GM12891 (cell line): ENCODE data around the gene PLCB1.

ENCODE experiments used
- DNase-seq: peaks from one replicate; pipeline ENCODE4 v3.0.0; 2011; ENCODE audit warnings: low spot score; ENCODE audit not compliant: insufficient read length
- FAIRE-seq: peaks from 2 replicates; lab custom pipeline; 2011; peaks lifted over from hg19 to GRCh38; lab: Jason Lieb, UNC
- PAX5 ChIP-seq: IDR thresholded peaks from 2 replicates; pipeline ENCODE4 v1.6.1; 2011; ENCODE audit warnings: low read length, moderate library complexity, mild to moderate bottlenecking; ENCODE audit not compliant: insufficient read depth, severe bottlenecking
- POLR2A ChIP-seq: IDR thresholded peaks from 2 replicates; pipeline ENCODE4 v1.6.1; 2011; ENCODE audit warnings: low read depth, low read length, control low read depth
- POLR2AphosphoS5 ChIP-seq: IDR thresholded peaks from 2 replicates; pipeline ENCODE4 v1.6.1; 2011; ENCODE audit warnings: low read depth, low read length, control low read depth
- POU2F2 ChIP-seq: IDR thresholded peaks from 2 replicates; pipeline ENCODE4 v1.6.1; 2011; ENCODE audit warnings: low read depth, mild to moderate bottlenecking, control low read depth, low read length, moderate library complexity
- SPI1 ChIP-seq: IDR thresholded peaks from 2 replicates; pipeline ENCODE4 v1.6.1; 2011; ENCODE audit warnings: low read depth, low read length, control low read depth
- TAF1 ChIP-seq: IDR thresholded peaks from 2 replicates; pipeline ENCODE4 v1.6.1; 2011; ENCODE audit warnings: low read depth, low read length, control low read depth

PLCB1 gene

DNA sequence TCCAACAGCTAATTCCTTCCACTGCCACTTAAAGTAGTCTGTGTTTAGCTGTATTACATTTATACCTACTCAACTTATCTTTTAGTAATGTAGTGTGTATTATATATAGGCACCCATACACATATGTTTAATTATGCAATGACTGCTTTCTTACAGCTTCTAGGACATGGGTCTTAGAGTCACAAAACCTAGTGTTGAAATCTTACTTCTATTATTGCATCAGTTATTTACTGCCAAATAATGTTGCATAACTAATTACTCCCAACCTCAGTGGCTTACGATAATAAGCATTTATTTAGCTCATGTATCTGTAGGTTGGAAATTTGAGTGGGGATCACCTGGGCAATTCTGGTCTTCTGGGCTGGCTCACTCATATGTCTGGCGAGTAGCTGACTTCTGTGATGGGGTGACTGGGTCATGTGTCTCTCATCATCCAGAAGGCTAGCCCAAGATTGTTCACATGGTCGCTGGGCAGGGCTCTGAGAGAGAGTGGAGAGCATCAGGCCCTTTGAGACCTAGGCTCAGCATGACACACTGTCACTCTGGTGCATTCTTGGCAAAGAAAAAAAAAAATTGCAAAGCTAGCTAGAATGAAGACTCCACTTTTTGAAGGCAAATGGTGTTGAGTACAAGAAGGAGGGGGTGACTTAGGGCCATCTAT lies 187.0 kb downstream of the PLCB1 start:
- no peak for TF ChIP-seq SPI1
- FAIRE-seq (no peak), DNase-seq (no peak)

DNA sequence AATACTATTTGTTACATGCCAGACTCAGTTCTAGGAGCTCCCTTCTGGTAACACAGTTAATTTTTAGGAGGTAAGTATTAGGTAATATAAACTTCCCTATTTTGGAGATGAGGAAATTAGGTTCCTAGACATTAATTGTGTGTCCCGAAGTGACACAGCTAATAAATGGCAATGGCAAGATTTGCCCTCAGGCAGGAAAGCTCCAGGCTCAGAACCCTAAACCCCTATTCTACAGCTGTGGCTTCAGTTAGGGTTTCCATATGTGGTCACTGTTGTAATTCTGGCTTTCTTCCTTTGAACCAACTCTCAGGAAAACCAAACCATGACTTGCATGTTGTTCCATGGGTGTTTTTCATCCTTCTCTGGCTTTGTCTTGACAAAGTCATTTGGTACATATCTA lies 188.2 kb downstream of the PLCB1 start:
- FAIRE-seq: no peak
- DNase-seq: no peak
- no peak for TF ChIP-seq POLR2A
- TF ChIP-seq POLR2AphosphoS5: no peak
- TF ChIP-seq TAF1: no peak
- no peak for TF ChIP-seq POU2F2
- no peak for TF ChIP-seq PAX5
- no peak for TF ChIP-seq SPI1

DNA sequence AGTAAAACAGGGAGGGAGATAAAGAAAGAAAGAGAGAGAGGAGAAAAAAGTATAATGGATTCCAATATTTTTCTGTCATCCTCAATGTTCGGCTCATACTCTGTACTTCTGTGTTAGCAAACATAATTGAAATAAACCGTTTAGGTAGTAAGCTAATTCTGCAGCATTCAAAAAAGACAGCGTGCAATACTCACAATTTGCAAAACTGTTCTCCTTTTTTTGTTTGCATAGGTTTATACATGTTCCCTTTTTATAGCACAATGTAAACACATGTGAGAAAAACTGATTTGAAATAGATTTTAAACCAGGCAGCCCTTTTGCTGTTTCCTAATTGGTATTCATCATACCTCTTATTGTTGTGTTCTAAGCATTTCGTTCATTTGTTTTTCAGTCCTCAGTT lies 188.9 kb downstream of the PLCB1 start:
- TF ChIP-seq TAF1 (no peak), SPI1 (no peak), POLR2AphosphoS5 (no peak), POU2F2 (no peak), PAX5 (no peak), POLR2A (no peak)
- no peak for DNase-seq
- FAIRE-seq: no peak

DNA sequence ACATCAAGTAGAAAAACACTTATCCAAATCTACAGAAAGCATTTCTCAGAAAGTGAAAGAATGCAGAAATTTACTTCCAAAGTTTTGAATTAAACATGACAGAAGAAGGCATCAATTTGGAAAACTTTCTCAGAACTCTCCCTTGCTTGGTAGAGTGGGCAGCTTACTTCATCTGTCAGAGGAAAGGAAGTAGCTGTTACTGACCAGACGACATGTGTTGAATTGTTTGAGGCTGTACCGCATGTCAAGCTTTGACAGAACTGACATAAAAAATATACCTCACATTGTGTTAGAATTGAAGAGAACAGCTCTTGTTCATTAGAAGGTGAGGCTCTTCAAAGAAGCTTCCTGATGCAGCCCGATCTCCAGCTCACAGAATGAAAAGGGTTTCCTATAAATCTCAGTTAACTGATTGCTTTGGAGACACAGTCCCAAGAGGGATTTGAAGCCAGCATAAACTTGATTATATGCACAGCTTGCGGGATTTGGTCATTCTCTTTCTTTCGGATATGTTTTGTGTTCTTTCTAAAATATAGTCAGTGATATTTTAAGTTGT lies 190.7 kb downstream of the PLCB1 start:
- FAIRE-seq (no peak), DNase-seq (no peak)
- TF ChIP-seq TAF1 (no peak), SPI1 (no peak), PAX5 (no peak)

DNA sequence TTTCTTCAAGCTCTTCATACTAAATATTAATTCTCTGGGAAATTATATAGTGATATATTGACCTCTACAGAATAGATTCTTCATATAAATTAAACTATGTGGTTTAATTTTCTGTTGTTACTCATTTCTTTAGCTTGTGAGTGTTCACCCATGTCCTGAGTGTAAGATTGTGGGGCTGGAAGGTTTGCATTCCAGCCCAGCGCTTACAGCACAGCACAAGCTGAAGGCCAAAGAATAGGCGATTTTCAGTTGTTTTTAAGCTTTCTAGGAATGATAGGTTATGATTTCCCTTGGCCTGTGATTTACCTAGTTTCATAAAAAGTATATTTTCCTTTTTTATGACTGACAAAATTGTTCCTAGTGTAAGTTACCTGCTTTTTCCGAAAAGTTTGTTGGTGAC lies 194.1 kb downstream of the PLCB1 start:
- TF ChIP-seq TAF1: no peak
- TF ChIP-seq POU2F2: no peak
- no peak for TF ChIP-seq PAX5
- TF ChIP-seq POLR2AphosphoS5: no peak
- TF ChIP-seq SPI1: no peak
- TF ChIP-seq POLR2A: no peak
- DNase-seq (no peak), FAIRE-seq (no peak)

DNA sequence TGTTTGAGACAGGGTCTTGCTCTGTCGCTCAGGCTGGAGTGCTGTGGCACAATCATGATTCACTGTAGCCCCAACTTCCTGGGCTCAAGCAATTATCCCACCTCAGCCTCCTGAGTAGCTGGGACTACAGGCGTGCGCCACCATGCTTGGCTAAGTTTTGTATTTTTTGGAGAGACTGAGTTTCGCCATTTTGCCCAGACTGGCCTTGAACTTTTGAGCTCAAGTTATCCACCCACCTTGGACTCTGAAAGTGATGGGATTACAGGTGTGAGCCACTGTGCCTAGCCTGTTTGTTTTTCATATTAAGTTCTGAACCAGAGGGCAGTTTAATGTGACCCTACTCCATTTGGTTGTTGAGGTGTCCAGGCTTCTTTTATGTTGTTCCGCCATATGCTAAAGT lies 194.8 kb downstream of the PLCB1 start:
- DNase-seq (no peak), FAIRE-seq (no peak)
- no peak for TF ChIP-seq TAF1
- no peak for TF ChIP-seq POLR2AphosphoS5
- TF ChIP-seq PAX5: no peak

DNA sequence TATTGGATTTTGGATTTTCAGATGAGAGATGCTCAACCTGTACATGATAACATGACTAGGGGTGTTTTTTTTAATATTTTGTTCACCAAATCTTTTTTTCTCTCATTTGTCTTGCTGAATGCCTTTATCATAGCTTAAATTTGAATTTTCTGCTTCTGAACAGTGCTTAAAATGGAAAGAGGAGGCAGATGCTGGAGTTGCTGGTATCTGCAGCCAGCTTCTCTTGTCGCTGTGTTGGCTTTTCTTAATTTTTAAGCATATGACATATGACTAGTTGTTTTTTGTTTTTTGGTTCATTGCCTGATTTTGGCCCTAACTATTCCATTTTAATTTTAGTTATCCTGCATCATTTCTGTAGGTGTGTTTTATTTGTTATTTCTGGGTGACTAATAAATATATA lies 196.1 kb downstream of the PLCB1 start:
- FAIRE-seq (no peak), DNase-seq (no peak)
- TF ChIP-seq SPI1 (no peak), TAF1 (no peak), POLR2AphosphoS5 (no peak)

DNA sequence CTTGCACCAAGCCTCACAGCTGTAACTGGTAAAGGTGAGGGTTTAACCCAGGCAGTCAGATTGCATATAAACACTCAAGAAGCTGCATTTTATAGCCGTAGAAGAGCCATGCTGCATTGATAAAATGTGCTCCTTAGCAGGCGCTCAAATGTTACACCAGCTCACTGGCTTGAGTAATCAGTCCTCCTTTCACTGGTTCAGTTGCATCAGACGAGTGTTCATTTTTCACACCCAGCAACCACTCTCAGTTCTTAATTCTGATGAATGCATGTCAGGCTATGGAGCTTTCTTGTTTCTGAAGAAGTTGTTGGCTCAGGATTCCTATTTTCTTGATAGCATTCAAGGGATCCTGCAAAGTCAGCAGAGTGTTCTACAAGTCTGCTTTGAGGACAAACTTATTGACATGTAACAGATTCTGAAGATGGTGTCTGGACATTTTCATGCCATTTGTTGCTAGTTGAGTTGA lies 198.3 kb downstream of the PLCB1 start:
- TF ChIP-seq PAX5: no peak
- no peak for TF ChIP-seq TAF1
- no peak for TF ChIP-seq POLR2A
- no peak for TF ChIP-seq SPI1
- TF ChIP-seq POLR2AphosphoS5: no peak
- no peak for TF ChIP-seq POU2F2
- no peak for DNase-seq
- FAIRE-seq: no peak

DNA sequence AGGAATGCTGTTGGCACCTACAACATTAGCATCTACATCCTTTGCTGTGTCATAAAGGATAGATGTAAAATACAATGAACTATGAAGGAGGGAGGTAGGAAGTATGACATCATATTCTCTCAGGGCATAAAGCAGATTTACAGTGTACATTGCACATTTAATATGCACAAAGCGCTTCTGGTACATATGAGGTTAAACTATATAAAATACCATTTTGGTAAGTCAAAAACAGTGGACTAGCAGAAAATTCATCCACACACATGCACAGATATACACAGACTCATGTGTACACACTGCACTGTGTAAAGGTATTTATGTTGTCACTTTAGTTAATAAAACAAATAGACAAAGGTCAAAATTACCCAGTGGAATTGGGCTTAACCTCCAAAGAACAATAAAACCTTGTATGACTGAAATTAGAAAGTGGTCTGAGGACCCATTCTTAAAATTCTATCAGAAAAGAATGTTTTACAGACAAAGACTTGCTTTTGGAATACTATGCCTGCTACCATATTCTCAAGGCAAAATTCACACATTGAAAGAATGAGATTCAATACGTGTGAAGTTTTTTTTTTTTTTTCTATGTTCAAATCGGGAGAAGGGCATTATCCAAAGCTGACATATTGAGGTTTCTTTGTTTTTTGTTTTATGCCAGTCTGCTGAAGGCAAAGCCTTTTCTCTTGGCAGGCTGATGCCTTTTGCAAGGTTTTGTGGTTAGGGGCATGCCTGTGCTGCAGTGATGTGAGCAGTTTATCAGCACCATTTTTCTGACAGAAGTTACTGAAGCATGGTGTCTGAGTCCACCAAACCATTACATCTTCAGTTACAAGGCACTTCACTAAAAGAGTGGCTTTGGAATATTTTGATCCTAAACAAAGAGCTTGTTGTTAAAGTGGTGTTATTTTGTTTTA lies 199.0 kb downstream of the PLCB1 start:
- FAIRE-seq (no peak), DNase-seq (no peak)
- TF ChIP-seq TAF1 (no peak), POLR2AphosphoS5 (no peak), PAX5 (no peak)

DNA sequence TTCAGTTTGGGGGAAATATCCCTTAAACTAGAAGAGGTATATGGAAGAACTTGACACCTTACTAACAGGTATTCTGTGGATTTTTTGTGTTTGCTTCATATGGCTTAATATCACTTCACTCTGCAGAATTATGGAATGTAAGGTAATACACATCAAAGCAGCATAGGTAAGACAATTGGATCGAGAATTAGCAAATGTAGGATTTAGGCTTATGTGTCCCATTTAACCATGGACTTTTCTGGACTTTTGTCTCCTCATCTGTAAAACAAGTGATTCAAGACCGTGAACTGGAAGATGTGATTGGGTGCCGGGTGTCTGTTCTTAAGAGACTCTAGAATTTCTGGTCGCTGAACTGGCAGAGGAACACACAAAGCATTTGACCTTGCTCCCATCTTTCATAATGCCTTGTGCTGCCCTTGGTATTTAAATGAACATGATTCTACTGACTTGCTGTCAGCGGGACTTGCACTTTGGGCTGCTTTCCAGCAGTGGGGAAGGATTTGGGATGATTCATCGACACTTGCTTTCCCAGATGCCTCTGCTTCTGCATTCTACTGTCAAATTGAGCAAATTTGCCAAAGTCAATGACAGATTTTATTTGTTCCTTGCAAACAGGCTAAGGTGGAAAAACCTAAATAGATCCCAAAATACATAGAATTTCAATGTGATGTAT lies 199.8 kb downstream of the PLCB1 start:
- FAIRE-seq: no peak
- no peak for TF ChIP-seq POLR2A
- TF ChIP-seq TAF1: no peak
- no peak for TF ChIP-seq POU2F2
- TF ChIP-seq PAX5: no peak
- TF ChIP-seq POLR2AphosphoS5: no peak
- no peak for TF ChIP-seq SPI1

DNA sequence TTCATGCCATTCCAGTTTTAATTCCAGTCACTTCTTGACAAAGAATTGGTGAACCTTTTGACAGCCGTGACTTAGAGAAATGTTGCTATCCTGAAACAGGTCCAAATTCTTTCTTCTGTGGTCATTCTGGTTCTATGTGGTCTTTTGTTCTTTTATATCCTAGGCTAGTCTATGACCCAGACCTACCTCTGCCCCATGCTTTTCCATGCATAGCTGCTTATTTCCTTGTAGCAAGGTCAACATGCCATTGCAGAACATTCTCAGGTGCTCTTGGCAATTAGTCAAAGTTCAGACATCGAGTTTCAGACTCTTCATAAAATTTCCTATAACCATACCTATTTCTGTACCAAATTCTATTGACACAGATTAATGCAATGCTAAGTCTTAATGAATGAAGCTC lies 202.6 kb downstream of the PLCB1 start:
- TF ChIP-seq PAX5 (no peak), SPI1 (no peak), POLR2AphosphoS5 (no peak), POLR2A (no peak), POU2F2 (no peak), TAF1 (no peak)
- no peak for FAIRE-seq
- no peak for DNase-seq

More for the DNA sequence above, 199.8 kb downstream of the PLCB1 start:
- no peak for DNase-seq
